Keratinocyte (primary cell): Measurements from ENCODE around the gene CCNH. TPM values are rescaled to one million over a fixed set of nuclear protein-coding genes. Genes with fewer than 3 reads are reported as not detected.

Experiments used
- DNase-seq: peaks from one replicate; pipeline ENCODE4 v3.0.0-alpha.2; 2011; ENCODE audit warnings: low read depth, missing footprints, low spot score
- FAIRE-seq: peaks from 2 replicates; lab custom pipeline; 2011; peaks lifted over from hg19 to GRCh38; lab: Jason Lieb, UNC
- H2AFZ ChIP-seq: 2 replicates; pipeline ENCODE4 v1.6.0; 2012; ENCODE audit warnings: low read length, control low read depth, inconsistent platforms; ENCODE audit not compliant: control insufficient read depth
- H3K27ac ChIP-seq: 2 replicates; pipeline ENCODE4 v1.5.1; 2011; ENCODE audit warnings: low read length; ENCODE audit not compliant: control insufficient read depth, insufficient read depth
- H3K27me3 ChIP-seq: 3 replicates; pipeline ENCODE4 v1.6.0; 2011; ENCODE audit warnings: low read length; ENCODE audit not compliant: control insufficient read depth, insufficient read depth; ENCODE audit errors: extremely low read depth
- H3K36me3 ChIP-seq, 2 experiments: 2 replicates in 1 of 2; 3 replicates in 1 of 2; pipeline ENCODE4 v1.5.1; 2011; ENCODE audit warnings: low read length in 2 of 2, mild to moderate bottlenecking in 1 of 2; ENCODE audit not compliant: control insufficient read depth in 2 of 2, insufficient read depth in 2 of 2; ENCODE audit errors: extremely low read depth in 1 of 2
- H3K4me1 ChIP-seq: 3 replicates; pipeline ENCODE4 v1.5.1; 2011; ENCODE audit warnings: low read length; ENCODE audit not compliant: control insufficient read depth, insufficient read depth; ENCODE audit errors: extremely low read depth
- H3K4me2 ChIP-seq: 3 replicates; pipeline ENCODE4 v1.6.0; 2011; ENCODE audit warnings: low read depth, low read length; ENCODE audit not compliant: control insufficient read depth, insufficient read depth; ENCODE audit errors: extremely low read depth
- H3K4me3 ChIP-seq, 3 experiments: fragments of 200-600 bp in 1 of 3; sonication (generic) in 1 of 3; 2 replicates in 2 of 3; 3 replicates in 1 of 3; pipeline ENCODE4 v1.5.1; 2011 to 2016; ENCODE audit warnings: low read length in 3 of 3, mild to moderate bottlenecking in 3 of 3, control low read depth in 2 of 3, inconsistent platforms in 1 of 3, low read depth in 1 of 3, mixed read lengths in 1 of 3, mixed run types in 1 of 3, moderate library complexity in 1 of 3; ENCODE audit not compliant: control insufficient read depth in 2 of 3, insufficient read depth in 2 of 3; ENCODE audit errors: extremely low read depth in 1 of 3
- H3K79me2 ChIP-seq: 2 replicates; pipeline ENCODE4 v1.6.0; 2012; ENCODE audit warnings: low read length; ENCODE audit not compliant: control insufficient read depth, insufficient read depth
- H3K9ac ChIP-seq: 3 replicates; pipeline ENCODE4 v1.6.0; 2011; ENCODE audit warnings: low read length; ENCODE audit not compliant: control insufficient read depth, insufficient read depth; ENCODE audit errors: extremely low read depth
- H3K9me1 ChIP-seq: 3 replicates; pipeline ENCODE4 v1.6.0; 2011; ENCODE audit warnings: low read length; ENCODE audit not compliant: control insufficient read depth, insufficient read depth; ENCODE audit errors: extremely low read depth
- H3K9me3 ChIP-seq: 2 replicates; pipeline ENCODE4 v1.5.1; 2012; ENCODE audit warnings: low read depth, low read length; ENCODE audit not compliant: control insufficient read depth
- H4K20me1 ChIP-seq: 3 replicates; pipeline ENCODE4 v1.6.0; 2011; ENCODE audit warnings: low read length; ENCODE audit not compliant: control insufficient read depth, insufficient read depth; ENCODE audit errors: extremely low read depth
- EZH2 ChIP-seq: IDR thresholded peaks from one replicate; pipeline ENCODE4 v1.6.1; 2012; ENCODE audit warnings: inconsistent platforms, mild to moderate bottlenecking, low read length, moderate library complexity
- dilution Hi-C: fragments of 300-500 bp; cut with MboI; formaldehyde crosslinking; loops from one replicate; pipeline ENCODE4 v1.7.0; 2020; ENCODE audit warnings: low sequenced_read_pairs; ENCODE audit not compliant: extremely low pct_ligation_motif_present
- polyA plus RNA-seq, 5 experiments: library from polyadenylated mRNA; depleted of rRNA in 3 of 5; stranded (reverse) in 3 of 5; stranded (forward) in 1 of 5; unstranded in 1 of 5; fragments of >200 nt; gene quantifications; 1 replicate in 1 of 5; 2 replicates in 3 of 5; 3 replicates in 1 of 5; pipeline versions ENCODE4 v1.2.1 to v1.2.3, GENCODE V29; 2011 to 2012; ENCODE audit warnings: missing spikeins in 2 of 5, low read depth in 1 of 5, low replicate concordance in 1 of 5
- TF ChIP-seq, protein P1 (sequence below), 3 experiments: IDR thresholded peaks in 1 of 3; conservative IDR thresholded peaks in 1 of 3; optimal IDR thresholded peaks in 1 of 3; 2 replicates in 2 of 3; 3 replicates in 1 of 3; pipeline versions ENCODE3 to v1.5.1; 2011; ENCODE audit warnings: low read length in 3 of 3, mild to moderate bottlenecking in 3 of 3, moderate library complexity in 2 of 3, control low read depth in 1 of 3, inconsistent platforms in 1 of 3; ENCODE audit not compliant: insufficient read depth in 2 of 3; ENCODE audit errors: extremely low read depth in 1 of 3

CCNH gene
- polyA plus RNA-seq, 1 donor (not counting 4 experiments of a cell fraction or from before 2014, with no cell fraction given), result 56.5 TPM

DNA sequence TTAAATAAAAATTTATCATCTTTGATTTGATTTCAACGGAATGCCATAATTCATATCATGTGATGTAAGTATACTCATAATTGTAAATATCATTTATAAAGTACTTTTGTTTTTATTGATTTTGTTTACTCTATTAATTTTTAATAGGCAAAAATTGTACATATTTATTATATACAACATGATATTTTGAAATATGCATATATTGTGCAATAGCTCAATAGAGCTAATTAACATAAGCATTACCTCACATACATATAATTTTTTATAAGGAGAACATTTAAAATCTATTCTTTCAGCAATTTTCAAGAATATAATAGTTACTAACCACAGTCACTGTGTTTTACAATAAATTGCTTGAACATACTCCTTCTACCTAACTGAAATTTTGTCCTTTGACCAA, 25.0 kb upstream of the CCNH start:
- no peak overlapping the region for H3K27ac ChIP-seq
- H3K79me2 ChIP-seq, result no peaks in the 10 kb centered on the region
- dilution Hi-C loops, result no loop called here
- H3K9me1 ChIP-seq, result no peaks in the 10 kb centered on the region
- no peak overlapping the region for H2AFZ ChIP-seq
- no peaks in the 10 kb centered on the region for H3K27me3 ChIP-seq
- H3K4me1 ChIP-seq, result no peaks in the 10 kb centered on the region
- DNase-seq (no peak), FAIRE-seq (no peak)
- no peak overlapping the region for H3K4me3 ChIP-seq
- H3K9ac ChIP-seq, result no peak overlapping the region
- H3K4me2 ChIP-seq, result no peak overlapping the region
- TF ChIP-seq, protein P1, sequence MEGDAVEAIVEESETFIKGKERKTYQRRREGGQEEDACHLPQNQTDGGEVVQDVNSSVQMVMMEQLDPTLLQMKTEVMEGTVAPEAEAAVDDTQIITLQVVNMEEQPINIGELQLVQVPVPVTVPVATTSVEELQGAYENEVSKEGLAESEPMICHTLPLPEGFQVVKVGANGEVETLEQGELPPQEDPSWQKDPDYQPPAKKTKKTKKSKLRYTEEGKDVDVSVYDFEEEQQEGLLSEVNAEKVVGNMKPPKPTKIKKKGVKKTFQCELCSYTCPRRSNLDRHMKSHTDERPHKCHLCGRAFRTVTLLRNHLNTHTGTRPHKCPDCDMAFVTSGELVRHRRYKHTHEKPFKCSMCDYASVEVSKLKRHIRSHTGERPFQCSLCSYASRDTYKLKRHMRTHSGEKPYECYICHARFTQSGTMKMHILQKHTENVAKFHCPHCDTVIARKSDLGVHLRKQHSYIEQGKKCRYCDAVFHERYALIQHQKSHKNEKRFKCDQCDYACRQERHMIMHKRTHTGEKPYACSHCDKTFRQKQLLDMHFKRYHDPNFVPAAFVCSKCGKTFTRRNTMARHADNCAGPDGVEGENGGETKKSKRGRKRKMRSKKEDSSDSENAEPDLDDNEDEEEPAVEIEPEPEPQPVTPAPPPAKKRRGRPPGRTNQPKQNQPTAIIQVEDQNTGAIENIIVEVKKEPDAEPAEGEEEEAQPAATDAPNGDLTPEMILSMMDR (optimal IDR thresholded peaks at IDR 0.05 in 1 of 3, IDR thresholded peaks at IDR 0.05 in 1 of 3, conservative IDR thresholded peaks at IDR 0.05 in 1 of 3; ENCODE audit: extremely low read depth in 1 of 3, insufficient read depth in 2 of 3, low read length in 3 of 3), result no peak
- no peak for TF ChIP-seq EZH2
- H3K9me3 ChIP-seq, result no peaks in the 10 kb centered on the region
- no peaks in the 10 kb centered on the region for H3K36me3 ChIP-seq
- no peaks in the 10 kb centered on the region for H4K20me1 ChIP-seq

DNA sequence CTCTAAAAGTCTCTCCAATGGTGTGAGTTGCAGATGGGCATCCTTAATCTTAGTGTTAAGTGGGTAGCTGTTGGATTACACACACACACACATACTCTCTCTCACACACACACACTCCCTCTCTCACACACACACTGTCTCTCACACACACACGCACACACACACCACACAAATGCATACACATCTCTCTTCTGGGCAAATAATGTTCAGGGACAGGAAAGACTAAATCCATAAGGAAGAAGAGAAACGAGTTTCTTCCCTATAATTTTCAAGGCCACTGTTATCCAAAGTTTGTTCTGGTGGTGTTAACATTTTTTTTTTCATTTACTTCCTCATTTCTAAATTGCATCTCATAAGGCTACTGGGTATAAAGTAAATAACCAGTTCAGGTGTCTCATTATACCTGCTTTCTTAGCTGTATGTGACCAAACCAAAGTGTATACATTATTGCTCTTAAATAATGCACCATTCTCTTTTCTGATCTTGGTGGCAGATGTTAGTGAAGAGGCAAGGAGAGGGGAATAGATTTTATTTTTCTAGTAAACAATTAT, 22.5 kb upstream of the CCNH start:
- Histone ChIP-seq H3K27me3 (no peaks in the 10 kb centered on the region), H2AFZ (no peak overlapping the region), H3K9ac (no peak overlapping the region), H4K20me1 (no peaks in the 10 kb centered on the region), H3K9me3 (no peaks in the 10 kb centered on the region), H3K4me1 (peaks cover 8% of the 10 kb centered on the region), H3K9me1 (no peaks in the 10 kb centered on the region), H3K27ac (no peak overlapping the region), H3K4me3 (no peak overlapping the region), H3K4me2 (no peak overlapping the region), H3K79me2 (no peaks in the 10 kb centered on the region), H3K36me3 (no peaks in the 10 kb centered on the region)
- dilution Hi-C loops, result no loop called here
- no peak for FAIRE-seq
- no peak for DNase-seq
- no peak for TF ChIP-seq EZH2
- TF ChIP-seq, protein P1 (optimal IDR thresholded peaks at IDR 0.05 in 1 of 3, IDR thresholded peaks at IDR 0.05 in 1 of 3, conservative IDR thresholded peaks at IDR 0.05 in 1 of 3; ENCODE audit: extremely low read depth in 1 of 3, insufficient read depth in 2 of 3, low read length in 3 of 3), result no peak
